ENCODE results near the gene AQP1. TPM values are rescaled to one million over a fixed set of nuclear protein-coding genes. Genes with fewer than 3 reads are reported as not detected.

AQP1 gene
- 8.2 and 9.8 TPM in 2 replicates for total RNA-seq (2014; rRNA removed; shearing (Covaris generic))

GRCh38 chr7:30911561-30911969, at the start of gene AQP1:
AQP1 (plus strand) TSS chr7:30911853; CDS start chr7:30911910, 57 bp downstream.
- DNase-seq (ENCODE audit: low spot score) = peak; percentile 58

GRCh38 chr7:30862995-30863705, 48.5 kb upstream of the AQP1 start:
- DNase-seq (ENCODE audit: low spot score) = no peak

- DNase-seq (ENCODE audit: low spot score) = no peak
Observed at GRCh38 chr7:30863706-30864035, 48.0 kb upstream of the AQP1 start.

GRCh38 chr7:30864101-30864500, 47.6 kb upstream of the AQP1 start:
- DNase-seq (ENCODE audit: low spot score) = no peak

- no peak for DNase-seq (ENCODE audit: low spot score)
Observed at GRCh38 chr7:30865076-30865475, 46.6 kb upstream of the AQP1 start.

GRCh38 chr7:30865821-30866220, 45.8 kb upstream of the AQP1 start:
- no peak for DNase-seq (ENCODE audit: low spot score)

- no peak for DNase-seq (ENCODE audit: low spot score)
Observed at GRCh38 chr7:30866939-30867338, 44.7 kb upstream of the AQP1 start.

- no peak for DNase-seq (ENCODE audit: low spot score)
Observed at GRCh38 chr7:30867483-30867882, 44.2 kb upstream of the AQP1 start.

- DNase-seq (ENCODE audit: low spot score) = no peak
Observed at GRCh38 chr7:30869794-30870611, 41.6 kb upstream of the AQP1 start.

- DNase-seq (ENCODE audit: low spot score) = no peak
Observed at GRCh38 chr7:30870821-30871518, 40.7 kb upstream of the AQP1 start.

- no peak for DNase-seq (ENCODE audit: low spot score)
Observed at GRCh38 chr7:30871655-30872054, 40.0 kb upstream of the AQP1 start.

GRCh38 chr7:30873207-30873606, 38.4 kb upstream of the AQP1 start:
- no peak for DNase-seq (ENCODE audit: low spot score)

- no peak for DNase-seq (ENCODE audit: low spot score)
Observed at GRCh38 chr7:30873656-30874055, 38.0 kb upstream of the AQP1 start.

GRCh38 chr7:30874656-30875302, 36.9 kb upstream of the AQP1 start:
- DNase-seq (ENCODE audit: low spot score) = no peak

- DNase-seq (ENCODE audit: low spot score) = no peak
Observed at GRCh38 chr7:30877015-30877769, 34.5 kb upstream of the AQP1 start.

GRCh38 chr7:30877993-30878392, 33.7 kb upstream of the AQP1 start:
- DNase-seq (ENCODE audit: low spot score) = no peak

- no peak for DNase-seq (ENCODE audit: low spot score)
Observed at GRCh38 chr7:30879139-30880124, 32.2 kb upstream of the AQP1 start.

- no peak for DNase-seq (ENCODE audit: low spot score)
Observed at GRCh38 chr7:30880125-30880720, 31.4 kb upstream of the AQP1 start.

- DNase-seq (ENCODE audit: low spot score) = no peak
Observed at GRCh38 chr7:30880941-30881340, 30.7 kb upstream of the AQP1 start.

GRCh38 chr7:30881448-30881847, 30.2 kb upstream of the AQP1 start:
- no peak for DNase-seq (ENCODE audit: low spot score)
